Measurements from ENCODE around the gene TAS2R41. TPM values are rescaled to one million over a fixed set of nuclear protein-coding genes. Genes with fewer than 3 reads are reported as not detected.

The TAS2R41 gene
- total RNA-seq, 1 experiment from 2014 or later, result not detected

- POLR2A ChIA-PET (ENCODE audit: low non-redundant PET), result no interaction called here
- no peak for DNase-seq (ENCODE audit: low spot score)
- Histone ChIP-seq H3K4me3 (ENCODE audit: low read depth, low read length, poor library complexity, severe bottlenecking) (no peak overlapping the region), H3K27me3 (replicated peaks; ENCODE audit: insufficient read depth, low read depth, low read length, poor library complexity) (no peaks in the 10 kb centered on the region), H3K36me3 (ENCODE audit: insufficient read depth, low read length, poor library complexity, severe bottlenecking) (no peaks in the 10 kb centered on the region), H3K27ac (ENCODE audit: low read depth, low read length, poor library complexity, severe bottlenecking) (no peak overlapping the region), H3K9me3 (ENCODE audit: low read depth, low read length, poor library complexity, severe bottlenecking) (no peaks in the 10 kb centered on the region), H3K4me1 (ENCODE audit: insufficient read depth, low read length, poor library complexity, severe bottlenecking) (no peaks in the 10 kb centered on the region)
- intact Hi-C loops (cut with micrococcal nuclease; ENCODE audit: unreplicated experiment), result no loop called here
- BruUV-seq (replicated peaks), result no TSS peak
- CTCF ChIA-PET, result no interaction called here
- no peak for TF ChIP-seq EZH2 (IDR thresholded peaks at IDR 0.05; ENCODE audit: borderline replicate concordance, low read depth, low read length, poor library complexity, severe bottlenecking)
- TF ChIP-seq CTCF (conservative IDR thresholded peaks at IDR 0.05; ENCODE audit: low read depth, low read length), result no peak
Measured at GRCh38 chr7:143433759-143434158, 43.9 kb upstream of the TAS2R41 start.

- H3K27ac ChIP-seq (ENCODE audit: low read depth, low read length, poor library complexity, severe bottlenecking), result no peak overlapping the region
- no peaks in the 10 kb centered on the region for H3K4me1 ChIP-seq (ENCODE audit: insufficient read depth, low read length, poor library complexity, severe bottlenecking)
- H3K4me3 ChIP-seq (ENCODE audit: low read depth, low read length, poor library complexity, severe bottlenecking), result no peak overlapping the region
- ChIA-PET CTCF (no interaction called here), POLR2A (ENCODE audit: low non-redundant PET) (no interaction called here)
- no peaks in the 10 kb centered on the region for H3K36me3 ChIP-seq (ENCODE audit: insufficient read depth, low read length, poor library complexity, severe bottlenecking)
- no peaks in the 10 kb centered on the region for H3K9me3 ChIP-seq (ENCODE audit: low read depth, low read length, poor library complexity, severe bottlenecking)
- H3K27me3 ChIP-seq (replicated peaks; ENCODE audit: insufficient read depth, low read depth, low read length, poor library complexity), result no peaks in the 10 kb centered on the region
- DNase-seq (ENCODE audit: low spot score), result peak; percentile 15
- TF ChIP-seq EZH2 (IDR thresholded peaks at IDR 0.05; ENCODE audit: borderline replicate concordance, low read depth, low read length, poor library complexity, severe bottlenecking), result no peak
- TF ChIP-seq CTCF (conservative IDR thresholded peaks at IDR 0.05; ENCODE audit: low read depth, low read length), result no peak
- intact Hi-C loops (cut with micrococcal nuclease; ENCODE audit: unreplicated experiment), result no loop called here
- no TSS peak for BruUV-seq (replicated peaks)
Measured at GRCh38 chr7:143434660-143435059, 43.0 kb upstream of the TAS2R41 start.

DNA sequence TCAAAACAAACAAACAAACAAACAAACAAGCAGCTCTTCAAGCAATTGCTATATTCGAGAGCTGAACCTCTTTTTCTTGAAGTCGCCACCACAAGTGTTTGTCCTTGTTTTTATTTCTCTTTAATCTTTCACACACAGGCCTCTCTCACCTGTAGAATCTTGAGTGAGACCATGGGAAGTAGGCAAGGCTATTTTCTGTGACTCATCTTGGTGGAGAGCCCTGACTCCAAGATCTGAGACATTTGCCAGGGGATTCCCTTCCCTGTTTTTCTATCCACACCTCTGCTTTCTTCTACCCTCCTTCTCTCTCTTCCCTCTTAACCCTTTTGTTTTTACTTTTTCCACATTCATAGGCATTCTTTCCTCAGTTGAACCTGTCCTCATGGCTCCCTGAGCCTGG is 42.4 kb upstream of the TAS2R41 start:
- intact Hi-C loops (cut with micrococcal nuclease; ENCODE audit: unreplicated experiment), result no loop called here
- H3K4me1 ChIP-seq (ENCODE audit: insufficient read depth, low read length, poor library complexity, severe bottlenecking), result no peaks in the 10 kb centered on the region
- no TSS peak for BruUV-seq (replicated peaks)
- no peak overlapping the region for H3K27ac ChIP-seq (ENCODE audit: low read depth, low read length, poor library complexity, severe bottlenecking)
- CTCF ChIA-PET, result no interaction called here
- no peak for DNase-seq (ENCODE audit: low spot score)
- no peaks in the 10 kb centered on the region for H3K36me3 ChIP-seq (ENCODE audit: insufficient read depth, low read length, poor library complexity, severe bottlenecking)
- no peak for TF ChIP-seq EZH2 (IDR thresholded peaks at IDR 0.05; ENCODE audit: borderline replicate concordance, low read depth, low read length, poor library complexity, severe bottlenecking)
- no peak for TF ChIP-seq CTCF (conservative IDR thresholded peaks at IDR 0.05; ENCODE audit: low read depth, low read length)
- POLR2A ChIA-PET (ENCODE audit: low non-redundant PET), result no interaction called here
- no peaks in the 10 kb centered on the region for H3K9me3 ChIP-seq (ENCODE audit: low read depth, low read length, poor library complexity, severe bottlenecking)
- no peak overlapping the region for H3K4me3 ChIP-seq (ENCODE audit: low read depth, low read length, poor library complexity, severe bottlenecking)
- H3K27me3 ChIP-seq (replicated peaks; ENCODE audit: insufficient read depth, low read depth, low read length, poor library complexity), result no peaks in the 10 kb centered on the region
